Measurements from ENCODE around the gene TRIM2. TPM values are rescaled to one million over a fixed set of nuclear protein-coding genes. Genes with fewer than 3 reads are reported as not detected.

Gene TRIM2
- total RNA-seq, 2 donors from 2014 or later = 31.3 to 42.0 TPM

DNA sequence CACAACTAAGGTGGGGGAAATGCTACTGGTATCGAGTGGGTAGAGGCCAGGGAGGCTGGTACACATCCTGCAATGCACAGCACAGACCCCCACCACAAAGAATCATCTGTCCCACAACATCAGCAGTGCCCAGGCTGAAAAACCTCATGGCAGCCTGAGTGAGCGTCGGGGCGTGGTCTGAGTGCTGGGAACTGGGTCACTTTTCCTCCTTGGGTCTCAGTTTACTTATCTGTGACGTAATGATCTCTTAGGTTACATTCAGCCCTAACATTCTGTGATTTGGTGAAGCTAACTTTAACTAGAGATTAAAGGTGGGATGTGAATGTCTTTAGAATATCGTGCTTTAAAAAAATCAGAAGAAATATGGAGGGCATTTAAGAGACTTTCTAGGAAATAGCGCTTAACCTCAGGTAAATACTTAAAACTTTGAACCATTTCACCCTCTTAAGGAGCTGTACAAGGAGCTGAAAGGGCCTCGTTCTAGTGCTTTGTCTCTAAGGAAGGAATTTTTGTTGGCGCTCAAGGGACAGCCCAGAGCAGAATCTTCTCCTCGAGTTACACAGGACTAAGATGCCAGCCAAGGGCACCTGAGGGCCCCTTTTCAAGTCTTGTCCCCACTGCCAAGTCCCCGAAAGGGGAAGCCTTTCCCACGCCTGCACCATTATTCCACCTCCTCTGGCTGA is 18.1 kb upstream of the TRIM2 start:
- whole genome bisulfite sequencing, 2 donors = 80 to 83% methylated on average over 12 of the region's 12 CpGs
- H3K27me3 ChIP-seq = no peaks in the 10 kb centered on the region
- H3K36me3 ChIP-seq (replicated peaks in 1 of 2; ENCODE audit: insufficient read depth in 1 of 2, low read depth in 2 of 2) = no peaks in the 10 kb centered on the region
- H3K4me3 ChIP-seq = no peak overlapping the region
- no peak overlapping the region for H3K27ac ChIP-seq
- TF ChIP-seq, protein P1, sequence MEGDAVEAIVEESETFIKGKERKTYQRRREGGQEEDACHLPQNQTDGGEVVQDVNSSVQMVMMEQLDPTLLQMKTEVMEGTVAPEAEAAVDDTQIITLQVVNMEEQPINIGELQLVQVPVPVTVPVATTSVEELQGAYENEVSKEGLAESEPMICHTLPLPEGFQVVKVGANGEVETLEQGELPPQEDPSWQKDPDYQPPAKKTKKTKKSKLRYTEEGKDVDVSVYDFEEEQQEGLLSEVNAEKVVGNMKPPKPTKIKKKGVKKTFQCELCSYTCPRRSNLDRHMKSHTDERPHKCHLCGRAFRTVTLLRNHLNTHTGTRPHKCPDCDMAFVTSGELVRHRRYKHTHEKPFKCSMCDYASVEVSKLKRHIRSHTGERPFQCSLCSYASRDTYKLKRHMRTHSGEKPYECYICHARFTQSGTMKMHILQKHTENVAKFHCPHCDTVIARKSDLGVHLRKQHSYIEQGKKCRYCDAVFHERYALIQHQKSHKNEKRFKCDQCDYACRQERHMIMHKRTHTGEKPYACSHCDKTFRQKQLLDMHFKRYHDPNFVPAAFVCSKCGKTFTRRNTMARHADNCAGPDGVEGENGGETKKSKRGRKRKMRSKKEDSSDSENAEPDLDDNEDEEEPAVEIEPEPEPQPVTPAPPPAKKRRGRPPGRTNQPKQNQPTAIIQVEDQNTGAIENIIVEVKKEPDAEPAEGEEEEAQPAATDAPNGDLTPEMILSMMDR (IDR thresholded peaks at IDR 0.05) = no peak
- TF ChIP-seq POLR2A (IDR thresholded peaks at IDR 0.05) = no peak
- H3K4me1 ChIP-seq = peaks cover 15% of the 10 kb centered on the region
- intact Hi-C loops (cut with DNase I) = no loop called here
- DNase-seq (no peak), ATAC-seq (no peak)
- no peaks in the 10 kb centered on the region for H3K9me3 ChIP-seq

DNA sequence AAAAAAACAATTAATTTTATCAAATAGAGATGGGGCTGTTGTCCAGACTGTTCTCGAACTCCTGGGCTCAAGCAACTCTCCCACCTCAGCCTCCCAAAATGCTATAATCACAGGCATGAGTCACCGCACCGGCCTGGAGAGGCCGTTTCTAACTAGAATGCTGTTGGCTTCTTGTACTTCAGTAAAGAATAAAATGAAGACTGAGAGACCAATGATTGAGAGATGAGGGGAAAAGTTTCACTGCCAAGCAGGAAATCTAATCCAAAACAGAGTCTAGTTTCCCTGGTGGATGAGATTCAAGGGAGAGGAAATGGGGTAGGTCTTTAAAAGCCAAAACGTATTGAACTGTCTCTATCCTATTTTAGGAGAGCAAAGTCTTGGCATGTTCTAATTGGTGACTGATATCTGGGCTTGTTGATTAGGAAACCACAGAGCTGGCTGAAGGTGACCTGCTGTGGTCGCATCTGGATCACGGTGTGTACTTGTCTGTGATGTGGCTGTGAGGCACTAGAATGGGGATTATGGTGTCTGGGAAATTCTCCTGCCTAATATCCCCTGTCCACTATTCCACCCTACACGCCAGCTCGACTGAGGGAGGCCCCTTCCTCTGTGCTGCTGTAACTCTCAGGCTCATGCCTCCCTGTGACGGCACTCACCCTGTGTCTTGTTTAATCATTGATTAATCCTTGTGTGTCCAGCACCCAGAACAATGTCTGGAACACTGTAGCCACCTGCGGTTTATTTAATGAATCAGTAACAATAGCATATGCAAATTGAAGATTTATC is 15.0 kb upstream of the TRIM2 start:
- Histone ChIP-seq H3K27ac (peak overlapping the region; percentile 44 to 70 (median 54)), H3K27me3 (no peaks in the 10 kb centered on the region), H3K36me3 (replicated peaks in 1 of 2; ENCODE audit: insufficient read depth in 1 of 2, low read depth in 2 of 2) (no peaks in the 10 kb centered on the region), H3K4me1 (peaks cover 15% of the 10 kb centered on the region), H3K4me3 (no peak overlapping the region), H3K9me3 (no peaks in the 10 kb centered on the region)
- peak in 1 of 3 donors; percentile 28 for TF ChIP-seq POLR2A (IDR thresholded peaks at IDR 0.05)
- TF ChIP-seq, protein P1 (IDR thresholded peaks at IDR 0.05) = no peak
- 19 to 29% methylated on average over 11 of the region's 11 CpGs for WGBS, 2 donors
- DNase-seq (peak; percentile 22 to 53 (median 45)), ATAC-seq (peak; percentile 83)
- intact Hi-C loops (cut with DNase I) = no loop called here

DNA sequence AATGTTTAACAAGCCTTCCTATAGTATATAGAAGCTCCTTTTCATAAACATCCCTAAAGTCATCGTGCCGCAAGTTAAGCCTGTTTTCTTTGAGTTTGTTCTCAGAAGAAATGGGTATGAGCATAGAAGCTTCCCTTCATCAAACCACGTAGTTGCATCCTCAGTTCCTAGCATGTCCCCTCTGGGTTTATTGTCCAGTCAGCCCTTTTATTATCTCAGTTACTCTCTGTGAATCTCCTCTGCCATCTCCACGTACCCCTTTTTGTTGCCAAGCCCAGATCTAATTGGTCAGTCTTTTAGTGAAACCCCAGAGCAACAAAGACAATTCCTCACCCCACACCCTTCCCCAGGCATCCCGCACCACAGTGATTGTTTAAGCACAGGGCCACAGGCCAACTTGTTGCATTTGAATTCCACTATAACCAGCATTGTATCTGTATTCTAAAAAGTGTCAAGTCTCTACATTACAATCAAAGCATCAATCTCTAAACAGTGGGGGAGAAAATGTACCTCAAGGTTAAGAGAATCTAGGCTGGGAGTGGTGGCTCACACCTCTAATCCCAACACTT is 12.4 kb upstream of the TRIM2 start:
- H3K4me1 ChIP-seq = peaks cover 15% of the 10 kb centered on the region
- no peak for DNase-seq
- ATAC-seq = no peak
- WGBS, 2 donors = 86 to 92% methylated on average over 5 of the region's 5 CpGs
- H3K27me3 ChIP-seq = no peaks in the 10 kb centered on the region
- intact Hi-C loops (cut with DNase I) = no loop called here
- no peak overlapping the region for H3K4me3 ChIP-seq
- TF ChIP-seq POLR2A (IDR thresholded peaks at IDR 0.05) = no peak
- TF ChIP-seq, protein P1 (IDR thresholded peaks at IDR 0.05) = no peak
- H3K9me3 ChIP-seq = no peaks in the 10 kb centered on the region
- H3K27ac ChIP-seq = no peak overlapping the region
- no peaks in the 10 kb centered on the region for H3K36me3 ChIP-seq (replicated peaks in 1 of 2; ENCODE audit: insufficient read depth in 1 of 2, low read depth in 2 of 2)

DNA sequence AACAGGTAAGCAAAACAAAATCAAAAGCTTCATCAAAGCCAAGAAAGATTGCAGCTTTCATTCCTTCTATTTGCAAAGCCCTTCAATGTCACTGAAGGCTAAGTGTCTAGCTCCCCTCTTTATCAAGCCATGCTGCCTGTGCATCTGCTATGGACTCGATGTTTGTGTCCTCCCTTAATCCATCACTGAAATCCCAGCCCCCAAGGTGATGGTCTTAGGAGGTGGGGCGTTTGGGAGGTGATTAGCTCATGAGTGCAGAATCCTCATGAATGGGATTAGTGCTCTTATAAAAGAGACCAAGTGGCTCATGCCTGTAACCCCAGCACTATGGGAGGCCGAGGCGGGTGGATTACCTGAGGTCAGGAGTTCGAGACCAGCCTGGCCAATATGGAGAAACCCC is 6.9 kb upstream of the TRIM2 start:
- H3K27ac ChIP-seq = no peak overlapping the region
- DNase-seq (no peak), ATAC-seq (no peak)
- no peak for TF ChIP-seq POLR2A (IDR thresholded peaks at IDR 0.05)
- TF ChIP-seq, protein P1 (IDR thresholded peaks at IDR 0.05) = no peak
- no peaks in the 10 kb centered on the region for H3K36me3 ChIP-seq (replicated peaks in 1 of 2; ENCODE audit: insufficient read depth in 1 of 2, low read depth in 2 of 2)
- H3K27me3 ChIP-seq = no peaks in the 10 kb centered on the region
- H3K4me1 ChIP-seq = no peaks in the 10 kb centered on the region
- H3K4me3 ChIP-seq = no peak overlapping the region
- WGBS, 2 donors = 83 to 89% methylated on average over 5 of the region's 5 CpGs
- intact Hi-C loops (cut with DNase I) = no loop called here
- no peaks in the 10 kb centered on the region for H3K9me3 ChIP-seq

Measured in body of pancreas (tissue), 4 donors.